ENCODE data around the gene EHHADH.

The EHHADH gene

GRCh38 chr3:185272033-185272432 is 18.2 kb upstream of the EHHADH start:
- Histone ChIP-seq H3F3A (ENCODE audit: insufficient read depth, low read length) (no peaks in the 10 kb centered on the region), H3K27ac (ENCODE audit: low read depth, low read length, poor library complexity, severe bottlenecking) (no peak overlapping the region)

DNA sequence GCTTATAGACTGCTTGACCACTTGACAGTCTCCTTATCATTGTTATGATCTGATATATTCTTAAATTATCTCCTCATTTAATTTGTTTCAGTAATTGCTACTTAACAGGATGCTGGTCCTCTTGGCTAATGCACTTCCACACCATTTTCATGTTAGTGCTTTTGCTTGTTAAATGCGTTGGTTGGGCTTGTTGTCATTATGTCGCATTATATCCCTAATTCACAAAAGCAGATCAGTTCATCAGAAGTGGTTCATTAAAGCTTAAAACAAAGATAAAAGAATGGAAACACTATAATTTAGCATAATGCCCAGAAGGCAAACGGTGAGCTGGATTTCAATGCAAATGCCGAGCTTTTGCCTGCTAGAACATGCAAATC is 17.1 kb upstream of the EHHADH start:
- Histone ChIP-seq H3K36me3 (ENCODE audit: insufficient read depth, low read length) (no peaks in the 10 kb centered on the region), H3K4me3 (ENCODE audit: low read depth, low read length, poor library complexity, severe bottlenecking) (no peak overlapping the region), H3K79me2 (ENCODE audit: insufficient read depth, low read length) (no peaks in the 10 kb centered on the region), H3K4me2 (ENCODE audit: low read length) (no peak overlapping the region), H3K9me2 (ENCODE audit: low read depth, low read length) (no peaks in the 10 kb centered on the region), H3K9ac (ENCODE audit: low read length) (no peak overlapping the region), H3K4me1 (ENCODE audit: insufficient read depth, low read length, severe bottlenecking) (no peaks in the 10 kb centered on the region), H3K9me3 (ENCODE audit: low read length) (no peaks in the 10 kb centered on the region), H3K27ac (ENCODE audit: low read depth, low read length, poor library complexity, severe bottlenecking) (no peak overlapping the region), H3K27me3 (ENCODE audit: insufficient read depth, low read length) (no peaks in the 10 kb centered on the region), H3F3A (ENCODE audit: insufficient read depth, low read length) (no peaks in the 10 kb centered on the region), H4K20me1 (ENCODE audit: insufficient read depth, low read length) (no peaks in the 10 kb centered on the region), H2AFZ (ENCODE audit: low read length) (no peak overlapping the region)
- TF ChIP-seq CTCF (IDR thresholded peaks at IDR 0.05; ENCODE audit: low read length) (no peak), EZH2 (IDR thresholded peaks at IDR 0.05; ENCODE audit: borderline replicate concordance, low read length) (no peak)

More at GRCh38 chr3:185272033-185272432, 18.2 kb upstream of the EHHADH start:
- Histone ChIP-seq H4K20me1 (ENCODE audit: insufficient read depth, low read length) (no peaks in the 10 kb centered on the region), H3K4me3 (ENCODE audit: low read depth, low read length, poor library complexity, severe bottlenecking) (no peak overlapping the region), H3K9ac (ENCODE audit: low read length) (no peak overlapping the region), H3K4me2 (ENCODE audit: low read length) (no peak overlapping the region), H3K36me3 (ENCODE audit: insufficient read depth, low read length) (no peaks in the 10 kb centered on the region), H3K79me2 (ENCODE audit: insufficient read depth, low read length) (no peaks in the 10 kb centered on the region), H3K4me1 (ENCODE audit: insufficient read depth, low read length, severe bottlenecking) (no peaks in the 10 kb centered on the region), H3K9me3 (ENCODE audit: low read length) (no peaks in the 10 kb centered on the region), H3K9me2 (ENCODE audit: low read depth, low read length) (no peaks in the 10 kb centered on the region), H2AFZ (ENCODE audit: low read length) (no peak overlapping the region), H3K27me3 (ENCODE audit: insufficient read depth, low read length) (no peaks in the 10 kb centered on the region)
- TF ChIP-seq EZH2 (IDR thresholded peaks at IDR 0.05; ENCODE audit: borderline replicate concordance, low read length) (no peak), CTCF (IDR thresholded peaks at IDR 0.05; ENCODE audit: low read length) (no peak)

- TF ChIP-seq CTCF (IDR thresholded peaks at IDR 0.05; ENCODE audit: low read length) (peak; percentile 46; the same call in 1 of the 2 replicates), EZH2 (IDR thresholded peaks at IDR 0.05; ENCODE audit: borderline replicate concordance, low read length) (no peak)
- Histone ChIP-seq H2AFZ (ENCODE audit: low read length) (no peak overlapping the region), H3K9ac (ENCODE audit: low read length) (no peak overlapping the region), H3K9me3 (ENCODE audit: low read length) (no peaks in the 10 kb centered on the region), H3K9me2 (ENCODE audit: low read depth, low read length) (no peaks in the 10 kb centered on the region), H4K20me1 (ENCODE audit: insufficient read depth, low read length) (no peaks in the 10 kb centered on the region), H3K4me1 (ENCODE audit: insufficient read depth, low read length, severe bottlenecking) (no peaks in the 10 kb centered on the region), H3K27ac (ENCODE audit: low read depth, low read length, poor library complexity, severe bottlenecking) (no peak overlapping the region), H3F3A (ENCODE audit: insufficient read depth, low read length) (no peaks in the 10 kb centered on the region), H3K79me2 (ENCODE audit: insufficient read depth, low read length) (no peaks in the 10 kb centered on the region), H3K36me3 (ENCODE audit: insufficient read depth, low read length) (no peaks in the 10 kb centered on the region), H3K4me3 (ENCODE audit: low read depth, low read length, poor library complexity, severe bottlenecking) (no peak overlapping the region), H3K4me2 (ENCODE audit: low read length) (no peak overlapping the region), H3K27me3 (ENCODE audit: insufficient read depth, low read length) (no peaks in the 10 kb centered on the region)
Observed at GRCh38 chr3:185270262-185270955, 16.6 kb upstream of the EHHADH start.

Data from OCI-LY1 (cell line).